Neural crest cell (in vitro differentiated cells): ENCODE data around the gene PTPRK. TPM values are rescaled to one million over a fixed set of nuclear protein-coding genes. Genes with fewer than 3 reads are reported as not detected.

Experiments used
- DNase-seq: peaks from one replicate; pipeline ENCODE4 v3.0.0; 2021; ENCODE audit warnings: low read depth, mixed read lengths, low spot score
- H3K27ac Mint-ChIP-seq: one replicate; pipeline ENCODE4 v1.8.0; 2021; ENCODE audit warnings: mild to moderate bottlenecking, mixed read lengths; ENCODE audit not compliant: unreplicated experiment
- H3K27me3 Mint-ChIP-seq: 2 replicates; pipeline ENCODE4 v1.8.0; 2021; ENCODE audit warnings: low read depth, mild to moderate bottlenecking, mixed read lengths
- H3K36me3 Mint-ChIP-seq: 2 replicates; pipeline ENCODE4 v1.8.0; 2021; ENCODE audit warnings: low read depth, mild to moderate bottlenecking, mixed read lengths
- H3K4me1 Mint-ChIP-seq: 2 replicates; pipeline ENCODE4 v1.8.0; 2021; ENCODE audit warnings: mixed read lengths
- H3K4me3 Mint-ChIP-seq: one replicate; pipeline ENCODE4 v1.8.0; 2021; ENCODE audit warnings: mild to moderate bottlenecking, mixed read lengths
- H3K9me3 Mint-ChIP-seq: 2 replicates; pipeline ENCODE4 v1.8.0; 2021; ENCODE audit warnings: mixed read lengths
- CTCF ChIP-seq: fragments of 200-600 bp; sonication (generic); conservative IDR thresholded peaks from 2 replicates; pipeline ENCODE4 v1.5.0; 2021; ENCODE audit warnings: antibody characterized with exemption, mild to moderate bottlenecking
- total RNA-seq: library from RNA; stranded (reverse); gene quantifications from 2 replicates; pipeline ENCODE4 v1.2.1, GENCODE V29; 2021

The PTPRK gene
- total RNA-seq, 1 donor from 2014 or later: 30.8 TPM

- peaks cover 3% of the 10 kb centered on the region for H3K36me3 Mint-ChIP-seq
- no peak for DNase-seq
- H3K9me3 Mint-ChIP-seq: no peaks in the 10 kb centered on the region
- H3K4me1 Mint-ChIP-seq: no peaks in the 10 kb centered on the region
- H3K27me3 Mint-ChIP-seq: no peaks in the 10 kb centered on the region
- H3K27ac Mint-ChIP-seq: no peak overlapping the region
- no peak overlapping the region for H3K4me3 Mint-ChIP-seq
- no peak for TF ChIP-seq CTCF
Measured at GRCh38 chr6:128266946-128267345, 253.5 kb downstream of the PTPRK start.

GRCh38 chr6:128265706-128266105 lies 254.7 kb downstream of the PTPRK start:
- Mint-ChIP-seq H3K9me3 (no peaks in the 10 kb centered on the region), H3K36me3 (peaks cover 3% of the 10 kb centered on the region), H3K27ac (no peak overlapping the region), H3K4me3 (no peak overlapping the region), H3K27me3 (no peaks in the 10 kb centered on the region), H3K4me1 (no peaks in the 10 kb centered on the region)
- no peak for DNase-seq
- TF ChIP-seq CTCF: no peak

- H3K36me3 Mint-ChIP-seq: peaks cover 3% of the 10 kb centered on the region
- DNase-seq: no peak
- H3K27ac Mint-ChIP-seq: no peak overlapping the region
- no peak overlapping the region for H3K4me3 Mint-ChIP-seq
- no peaks in the 10 kb centered on the region for H3K9me3 Mint-ChIP-seq
- H3K4me1 Mint-ChIP-seq: no peaks in the 10 kb centered on the region
- TF ChIP-seq CTCF: no peak
- no peaks in the 10 kb centered on the region for H3K27me3 Mint-ChIP-seq
Measured at GRCh38 chr6:128259730-128260685, 260.4 kb downstream of the PTPRK start.

GRCh38 chr6:128259029-128259724 lies 261.2 kb downstream of the PTPRK start:
- Mint-ChIP-seq H3K4me1 (no peaks in the 10 kb centered on the region), H3K9me3 (no peaks in the 10 kb centered on the region), H3K27ac (no peak overlapping the region), H3K27me3 (no peaks in the 10 kb centered on the region), H3K4me3 (no peak overlapping the region), H3K36me3 (no peaks in the 10 kb centered on the region)
- no peak for TF ChIP-seq CTCF
- no peak for DNase-seq

- no peak overlapping the region for H3K4me3 Mint-ChIP-seq
- no peak for TF ChIP-seq CTCF
- no peaks in the 10 kb centered on the region for H3K36me3 Mint-ChIP-seq
Measured at GRCh38 chr6:128256095-128256494, 264.3 kb downstream of the PTPRK start.

More at GRCh38 chr6:128256095-128256494, 264.3 kb downstream of the PTPRK start:
- no peak for DNase-seq
- no peaks in the 10 kb centered on the region for H3K4me1 Mint-ChIP-seq
- no peaks in the 10 kb centered on the region for H3K27me3 Mint-ChIP-seq
- no peak overlapping the region for H3K27ac Mint-ChIP-seq
- no peaks in the 10 kb centered on the region for H3K9me3 Mint-ChIP-seq
